GM06990 (cell line): ENCODE results near the gene NDUFS3.

Source experiments
- DNase-seq: peaks from one replicate; pipeline ENCODE4 v3.0.0-alpha.2; 2011; ENCODE audit not compliant: insufficient read length; ENCODE audit errors: extremely low read depth
- H3K27me3 ChIP-seq: replicated peaks from 2 replicates; pipeline ENCODE4 v1.6.0; 2011; ENCODE audit warnings: low read length; ENCODE audit not compliant: control insufficient read depth, insufficient read depth
- H3K36me3 ChIP-seq: 2 replicates; pipeline ENCODE4 v1.5.1; 2011; ENCODE audit warnings: low read length; ENCODE audit not compliant: control insufficient read depth, insufficient read depth
- H3K4me3 ChIP-seq: replicated peaks from 2 replicates; pipeline ENCODE4 v1.5.1; 2011; ENCODE audit warnings: low read depth, mild to moderate bottlenecking, control low read depth, low read length
- CTCF ChIP-seq: IDR thresholded peaks from 2 replicates; pipeline ENCODE4 v1.5.1; 2011; ENCODE audit warnings: low read length, control low read depth, mild to moderate bottlenecking, inconsistent platforms; ENCODE audit not compliant: insufficient read depth, poor library complexity, severe bottlenecking

NDUFS3 gene

GRCh38 chr11:47565340-47566148, 13.3 kb upstream of the NDUFS3 start, which contains the start of gene PTPMT1:
Gene PTPMT1 (plus strand): TSS chr11:47565599. CDS start chr11:47565623, 24 bp downstream.
- TF ChIP-seq CTCF = no peak
- Histone ChIP-seq H3K4me3 (peak within 1 kb of the TSS; percentile 97), H3K27me3 (no peaks in the 10 kb centered on the region), H3K36me3 (peaks cover 5% of the 10 kb centered on the region)
- DNase-seq = peak; percentile 87

GRCh38 chr11:47566149-47566698, 12.7 kb upstream of the NDUFS3 start:
- TF ChIP-seq CTCF = no peak
- H3K4me3 ChIP-seq = peak overlapping the region; percentile 97
- no peak for DNase-seq
- peaks cover 7% of the 10 kb centered on the region for H3K36me3 ChIP-seq
- H3K27me3 ChIP-seq = no peaks in the 10 kb centered on the region

- no peak for DNase-seq
- Histone ChIP-seq H3K36me3 (peaks cover 17% of the 10 kb centered on the region), H3K4me3 (no peak overlapping the region), H3K27me3 (no peaks in the 10 kb centered on the region)
- TF ChIP-seq CTCF = no peak
These were observed 9.2 kb upstream of the NDUFS3 start for GRCh38 chr11:47569646-47570045.

GRCh38 chr11:47570651-47571356, 8.1 kb upstream of the NDUFS3 start:
- Histone ChIP-seq H3K27me3 (no peaks in the 10 kb centered on the region), H3K36me3 (peaks cover 18% of the 10 kb centered on the region), H3K4me3 (no peak overlapping the region)
- TF ChIP-seq CTCF = no peak
- DNase-seq = no peak

- Histone ChIP-seq H3K27me3 (no peaks in the 10 kb centered on the region), H3K36me3 (peaks cover 19% of the 10 kb centered on the region), H3K4me3 (no peak overlapping the region)
- no peak for TF ChIP-seq CTCF
- DNase-seq = no peak
These were observed 7.5 kb upstream of the NDUFS3 start for GRCh38 chr11:47571357-47571729.
